HG03342 (cell line): ENCODE data around the gene PHKG2.
"Not testable (repeated sequence)": the region's sequence is repeated elsewhere in the genome, so short reads cannot be mapped to it uniquely, and the experiment has no call there.

Experiments
- ATAC-seq: cut with Tn5 transposase; IDR thresholded peaks from one replicate; pipeline ENCODE4 v1.9.1; 2021; ENCODE audit warnings: mild to moderate bottlenecking, moderate library complexity; ENCODE audit not compliant: unreplicated experiment

The PHKG2 gene, protein sequence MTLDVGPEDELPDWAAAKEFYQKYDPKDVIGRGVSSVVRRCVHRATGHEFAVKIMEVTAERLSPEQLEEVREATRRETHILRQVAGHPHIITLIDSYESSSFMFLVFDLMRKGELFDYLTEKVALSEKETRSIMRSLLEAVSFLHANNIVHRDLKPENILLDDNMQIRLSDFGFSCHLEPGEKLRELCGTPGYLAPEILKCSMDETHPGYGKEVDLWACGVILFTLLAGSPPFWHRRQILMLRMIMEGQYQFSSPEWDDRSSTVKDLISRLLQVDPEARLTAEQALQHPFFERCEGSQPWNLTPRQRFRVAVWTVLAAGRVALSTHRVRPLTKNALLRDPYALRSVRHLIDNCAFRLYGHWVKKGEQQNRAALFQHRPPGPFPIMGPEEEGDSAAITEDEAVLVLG

GRCh38 chr16:30747799-30748633 lies at the start of gene PHKG2:
Gene PHKG2, plus strand, starts transcription at chr16:30748425. Its CDS starts 396 bp downstream, at chr16:30748821.
- peak; percentile 95 for ATAC-seq

GRCh38 chr16:30698816-30699614 lies 49.2 kb upstream of the PHKG2 start, which contains the start of gene SRCAP:
Gene SRCAP, plus strand, starts transcription at chr16:30699171. Its CDS starts 1,654 bp downstream, at chr16:30700825.
- peak; percentile 31 for ATAC-seq

GRCh38 chr16:30699615-30700099 lies 48.6 kb upstream of the PHKG2 start:
- no peak for ATAC-seq

GRCh38 chr16:30700491-30700890 lies 47.7 kb upstream of the PHKG2 start:
- no peak for ATAC-seq

GRCh38 chr16:30700971-30701370 lies 47.3 kb upstream of the PHKG2 start:
- no peak for ATAC-seq

DNA sequence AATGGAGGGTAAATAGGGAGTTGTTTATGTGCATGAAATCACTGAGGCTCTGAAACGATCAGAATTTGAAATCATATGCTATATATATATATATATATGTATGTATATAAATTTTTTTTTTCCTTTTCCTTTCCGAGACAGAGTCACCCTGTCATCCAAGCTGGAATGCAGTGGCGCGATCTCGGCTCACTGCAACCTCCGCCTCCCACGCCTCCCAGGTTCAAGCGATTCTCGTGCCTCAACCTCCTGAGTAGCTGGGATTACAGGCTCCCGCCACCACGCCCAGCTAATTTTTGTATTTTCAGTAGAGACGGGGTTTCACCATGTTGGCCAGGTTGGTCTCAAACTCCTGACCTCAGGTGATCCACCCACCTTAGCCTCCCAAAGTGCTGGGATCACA lies 45.2 kb upstream of the PHKG2 start:
- not testable (repeated sequence) for ATAC-seq

GRCh38 chr16:30703971-30704370 lies 44.3 kb upstream of the PHKG2 start:
- no peak for ATAC-seq

GRCh38 chr16:30706046-30706445 lies 42.2 kb upstream of the PHKG2 start:
- no peak for ATAC-seq

- ATAC-seq: no peak
Observed at GRCh38 chr16:30710971-30711370, 37.3 kb upstream of the PHKG2 start.

- no peak for ATAC-seq
Observed at GRCh38 chr16:30711712-30712111, 36.5 kb upstream of the PHKG2 start.

- no peak for ATAC-seq
Observed at GRCh38 chr16:30715750-30716445, 32.3 kb upstream of the PHKG2 start.

DNA sequence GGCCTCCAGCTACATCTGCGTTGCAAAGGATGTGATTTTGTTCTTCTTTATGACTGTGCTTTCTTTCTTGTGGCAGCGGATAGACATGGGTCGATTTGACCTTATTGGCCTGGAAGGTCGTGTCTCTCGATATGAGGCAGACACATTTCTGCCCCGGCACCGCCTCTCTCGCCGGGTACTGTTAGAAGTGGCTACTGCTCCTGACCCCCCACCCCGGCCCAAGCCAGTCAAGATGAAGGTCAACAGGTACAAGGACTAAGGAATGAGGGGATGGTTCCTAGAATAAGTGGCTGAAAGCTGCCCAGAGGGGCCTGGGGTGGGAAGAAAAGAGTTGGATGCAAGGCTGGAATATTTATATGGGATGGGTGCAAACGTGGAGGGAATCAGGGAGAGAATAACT lies 28.1 kb upstream of the PHKG2 start:
- no peak for ATAC-seq

- ATAC-seq: no peak
Observed at GRCh38 chr16:30720694-30721093, 27.5 kb upstream of the PHKG2 start.

- ATAC-seq: no peak
Observed at GRCh38 chr16:30721167-30721566, 27.1 kb upstream of the PHKG2 start.

DNA sequence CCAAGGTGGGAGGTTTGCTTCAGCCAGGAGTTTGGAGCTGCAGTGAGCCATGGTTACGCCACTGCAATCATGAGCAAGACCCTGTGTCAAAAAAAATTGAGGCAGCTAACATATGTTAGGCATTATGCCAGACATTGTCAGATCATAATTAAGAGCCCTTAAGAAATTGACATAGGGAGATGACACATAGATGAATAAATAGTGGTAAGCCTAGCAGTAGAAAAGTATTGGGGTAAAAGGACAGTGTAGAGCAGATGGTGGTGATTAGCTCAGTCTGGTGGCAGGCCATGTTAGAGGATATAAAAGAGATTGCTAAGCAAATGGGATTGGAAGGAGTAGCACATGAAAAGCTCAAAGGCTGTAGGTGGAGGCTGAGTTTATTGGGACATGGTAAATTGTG lies 26.6 kb upstream of the PHKG2 start:
- ATAC-seq: no peak

DNA sequence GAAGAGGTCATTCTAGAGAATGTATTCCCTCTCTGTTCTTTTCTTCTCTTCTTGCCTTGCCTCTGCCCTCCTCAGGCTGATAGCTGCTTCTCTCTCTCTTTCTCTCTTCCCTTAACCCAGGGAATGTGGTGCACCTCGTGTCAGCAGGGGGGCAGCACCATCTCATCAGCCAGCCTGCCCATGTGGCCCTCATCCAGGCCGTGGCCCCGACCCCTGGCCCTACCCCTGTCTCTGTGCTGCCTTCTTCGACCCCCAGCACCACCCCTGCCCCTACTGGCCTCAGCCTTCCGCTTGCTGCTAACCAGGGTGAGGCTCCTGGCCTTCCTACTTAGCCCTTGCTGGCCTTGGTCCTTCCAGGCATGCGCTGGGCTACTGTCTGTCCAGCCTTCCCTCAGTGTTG lies 25.8 kb upstream of the PHKG2 start:
- no peak for ATAC-seq

DNA sequence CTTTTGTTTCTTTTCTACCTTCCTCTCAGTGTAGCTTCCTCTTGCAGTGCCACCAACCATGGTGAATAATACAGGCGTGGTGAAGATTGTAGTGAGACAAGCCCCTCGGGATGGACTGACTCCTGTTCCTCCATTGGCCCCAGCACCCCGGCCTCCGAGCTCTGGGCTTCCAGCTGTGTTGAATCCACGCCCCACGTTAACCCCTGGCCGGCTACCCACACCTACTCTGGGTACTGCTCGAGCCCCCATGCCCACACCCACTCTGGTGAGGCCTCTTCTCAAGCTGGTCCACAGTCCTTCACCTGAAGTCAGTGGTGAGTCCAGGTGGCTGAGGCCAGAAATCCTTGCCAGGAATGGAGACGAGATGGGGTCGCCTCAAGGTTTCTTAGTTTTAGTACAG lies 25.3 kb upstream of the PHKG2 start:
- no peak for ATAC-seq

GRCh38 chr16:30723725-30724355 lies 24.4 kb upstream of the PHKG2 start:
- ATAC-seq: no peak

- ATAC-seq: no peak
Observed at GRCh38 chr16:30724641-30725417, 23.4 kb upstream of the PHKG2 start.
